ENCODE data around the gene TULP1.

TULP1 gene

DNA sequence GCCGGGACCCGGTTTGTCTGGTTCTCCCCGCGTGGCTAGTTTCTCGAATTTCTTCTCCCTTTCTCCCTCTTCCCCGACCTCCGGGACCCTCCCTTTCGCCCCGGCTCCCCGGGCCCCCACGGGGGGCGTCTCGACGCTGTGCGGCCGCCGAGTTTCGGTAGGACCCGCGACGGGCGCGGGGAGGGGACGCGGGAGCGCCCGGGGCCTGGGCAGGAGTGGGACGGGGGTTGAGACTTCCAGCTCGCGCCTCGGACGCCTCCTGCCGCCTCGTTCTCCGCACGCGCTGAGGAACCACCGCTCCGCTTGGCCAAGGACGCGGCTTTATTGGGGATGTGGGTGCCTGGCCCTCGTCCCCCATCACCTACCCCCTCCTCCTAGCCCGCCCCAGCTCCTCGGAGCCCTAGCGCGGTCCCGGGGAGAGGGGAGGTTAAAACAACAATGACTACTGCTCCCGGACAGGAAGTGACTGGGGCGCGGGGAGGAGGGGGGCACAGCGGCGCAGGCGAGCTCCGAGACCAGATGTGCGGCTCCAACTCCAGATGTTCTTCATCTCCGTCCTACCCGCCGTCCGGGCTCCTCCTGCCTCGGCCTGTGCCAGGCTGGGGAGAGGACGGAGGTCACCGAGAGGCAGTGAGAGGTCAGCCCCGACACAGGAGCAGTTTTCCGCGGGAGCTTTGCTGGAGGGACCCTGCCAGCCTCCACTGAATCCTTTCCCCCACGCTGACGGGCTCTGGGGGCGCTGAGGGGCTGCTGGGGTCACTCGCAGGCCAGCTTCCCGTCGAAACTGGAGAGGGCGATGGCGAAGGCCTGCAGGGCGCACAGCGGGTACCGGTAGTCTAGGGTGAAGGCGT lies 14.9 kb downstream of the TULP1 start:
- peak in 2 of 3 donors; percentile 24 to 26 for DNase-seq (ENCODE audit: low read depth in 2 of 3, low spot score in 1 of 3)

DNA sequence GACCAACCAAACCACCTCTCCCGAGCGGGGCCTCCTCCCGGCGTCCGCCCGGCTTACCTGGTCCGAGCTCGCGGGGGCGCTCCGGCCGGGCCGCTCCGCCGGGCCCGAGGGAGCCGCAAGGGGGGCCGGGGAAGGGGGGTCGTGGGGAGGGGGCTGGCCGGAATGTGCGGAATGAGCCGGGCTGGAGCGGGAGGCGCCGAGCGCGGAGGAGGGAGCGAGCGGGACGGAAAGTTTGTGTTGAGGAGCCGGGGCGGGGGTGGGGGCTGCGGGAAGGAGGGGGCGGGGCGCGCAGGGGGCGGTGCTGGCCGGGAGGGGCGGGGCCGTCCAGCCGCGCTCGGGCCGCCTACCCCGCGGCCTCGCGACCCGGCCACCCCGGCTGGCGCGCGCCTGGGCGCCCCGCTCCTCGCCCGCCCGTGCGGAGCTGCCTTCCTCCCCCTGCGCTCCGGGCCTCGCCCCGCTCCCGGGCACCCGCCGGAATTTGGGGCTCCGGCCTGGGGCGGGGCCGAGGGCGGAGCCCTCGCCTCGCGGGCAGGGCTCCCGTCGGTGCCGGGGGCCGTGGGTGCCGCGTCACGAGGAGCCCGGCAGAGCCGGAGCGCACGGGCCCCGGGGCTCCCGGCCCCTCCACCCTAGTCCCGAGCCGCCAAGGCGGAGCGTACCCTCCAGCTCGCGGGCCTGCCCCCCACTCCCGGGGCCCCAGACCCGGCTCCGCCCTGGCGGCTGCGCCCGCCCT lies 15.7 kb downstream of the TULP1 start, which contains the start of gene TEAD3:
TEAD3 (minus strand) TSS at position 239 of the 730 bp plus-strand sequence.
- peak in 1 of 3 donors; percentile 36 for DNase-seq (ENCODE audit: low read depth in 2 of 3, low spot score in 1 of 3)

DNA sequence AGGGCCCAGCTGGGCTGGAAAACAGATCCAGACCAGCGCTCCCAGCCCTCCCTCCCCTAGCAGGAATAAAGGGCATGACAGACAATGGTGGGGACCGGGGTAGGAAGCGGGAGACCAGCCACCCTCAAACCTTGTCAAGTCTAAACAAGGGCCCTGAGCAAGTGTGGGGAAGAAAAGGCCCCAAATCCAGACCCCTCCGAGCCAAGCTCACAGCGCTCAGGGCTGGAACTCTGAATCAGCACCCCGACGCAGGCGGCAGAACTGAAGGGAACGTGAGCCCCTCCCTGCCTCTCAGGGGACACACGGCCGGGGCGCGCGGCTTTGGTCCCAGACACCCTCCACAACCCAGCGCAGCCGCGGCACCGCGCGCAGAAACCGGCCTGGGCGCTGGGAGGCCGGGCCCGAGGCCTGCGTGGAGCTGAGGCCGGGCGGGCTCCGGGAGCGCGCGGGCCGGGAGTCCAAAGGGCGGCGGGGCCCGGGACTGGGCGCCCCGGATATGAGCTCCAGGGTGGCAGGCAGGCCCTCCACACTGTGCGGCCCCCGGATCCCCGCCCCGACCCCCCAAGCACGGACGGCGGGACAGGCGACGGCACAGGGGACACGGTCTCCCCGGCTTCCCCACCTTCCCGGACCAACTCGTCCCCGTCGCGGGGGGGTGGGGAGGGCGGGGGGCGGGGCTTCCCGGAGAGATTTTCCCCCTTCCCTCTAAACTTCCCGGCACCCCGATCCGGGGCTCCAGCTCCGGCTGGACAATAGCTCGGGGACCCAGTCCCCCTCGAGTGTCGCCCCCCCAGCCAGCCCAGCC lies 16.5 kb downstream of the TULP1 start:
- DNase-seq (ENCODE audit: low read depth in 2 of 3, low spot score in 1 of 3), result no peak

DNA sequence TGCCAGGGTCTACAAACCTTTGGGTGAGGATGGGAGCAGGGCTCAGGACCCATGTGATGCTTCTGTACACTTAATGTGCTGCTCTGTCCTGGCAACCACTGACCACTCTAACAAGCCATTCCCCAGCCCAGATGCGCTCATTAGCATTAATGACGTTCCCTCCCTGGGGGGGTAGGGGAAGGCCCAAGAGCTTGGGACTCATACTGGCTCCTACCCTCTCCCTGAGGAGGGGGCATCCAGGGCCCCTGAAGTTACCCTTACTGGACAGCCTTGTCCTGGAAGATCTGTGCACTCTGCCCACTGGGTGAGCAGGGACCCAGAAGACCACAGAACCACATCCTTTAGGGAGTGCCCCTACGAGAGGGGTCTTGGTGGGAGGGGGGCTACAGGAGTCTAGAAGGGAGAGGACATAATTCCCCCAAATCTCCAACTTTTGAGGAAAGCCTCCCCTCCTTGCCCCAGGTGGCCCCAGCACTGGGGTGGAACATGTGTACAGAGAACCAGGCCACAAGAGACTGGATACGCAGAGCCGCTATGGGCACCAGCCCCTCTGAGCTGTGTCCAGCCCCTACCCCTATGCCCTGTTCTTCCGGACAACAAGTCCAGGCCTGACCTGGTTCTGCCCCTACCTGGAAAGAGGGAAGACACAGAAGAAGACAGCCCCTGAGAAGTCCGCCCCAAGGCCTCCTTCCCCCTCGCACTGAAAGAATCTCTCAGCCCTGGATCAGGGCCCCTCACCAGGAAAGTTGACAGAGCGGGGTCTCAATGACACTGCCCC lies 17.2 kb downstream of the TULP1 start:
- DNase-seq (ENCODE audit: low read depth in 2 of 3, low spot score in 1 of 3), result no peak

DNA sequence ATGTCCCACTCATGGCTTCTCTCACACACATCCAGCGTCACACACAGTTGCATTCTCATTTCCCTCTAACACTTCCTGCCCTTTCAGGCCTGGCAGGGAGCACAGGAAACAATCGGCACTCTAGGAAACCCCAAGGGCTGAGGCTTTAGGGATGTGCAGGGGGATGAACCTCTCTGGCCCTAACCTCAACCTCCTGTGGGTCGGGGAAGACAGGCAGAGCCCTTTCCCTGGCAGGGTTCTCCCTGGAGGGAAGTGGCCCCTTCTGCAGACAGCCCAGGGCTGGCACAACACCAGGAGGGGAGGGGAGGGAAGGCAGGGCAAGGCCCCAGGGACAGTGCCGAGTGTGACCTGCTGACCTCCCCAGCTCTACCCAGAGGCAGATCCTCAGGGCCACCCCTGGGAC lies 18.5 kb downstream of the TULP1 start:
- DNase-seq (ENCODE audit: low read depth in 2 of 3, low spot score in 1 of 3), result no peak

DNA sequence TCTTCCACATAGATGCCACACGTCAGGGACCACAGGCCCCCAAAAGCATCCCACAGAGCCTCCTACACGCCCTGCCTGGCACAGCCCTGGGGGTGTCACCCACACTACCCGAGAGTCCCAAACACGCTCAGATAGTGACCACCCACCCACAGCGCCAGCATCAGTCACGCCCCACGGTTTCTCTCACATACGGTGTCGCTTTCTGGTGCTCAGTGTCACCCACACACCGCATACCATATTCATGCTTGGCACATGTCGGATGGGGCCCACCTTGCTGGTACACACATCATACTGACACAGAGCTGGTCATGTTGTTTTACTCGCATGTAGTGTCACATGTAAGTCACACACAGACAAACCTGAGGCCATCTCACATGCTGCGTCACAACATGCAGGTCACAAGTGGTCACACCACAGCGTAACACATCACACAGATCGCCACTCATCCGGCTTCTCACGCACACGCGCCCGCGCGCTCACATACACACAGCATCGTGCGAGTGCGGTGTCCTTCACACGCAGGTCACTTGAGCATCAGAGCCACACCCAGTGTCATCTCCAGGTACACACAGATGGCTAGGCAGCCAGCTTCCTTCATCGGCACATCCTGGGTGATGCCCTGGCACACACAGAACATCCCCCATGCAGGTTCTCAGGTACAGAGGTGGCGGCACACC lies 19.3 kb downstream of the TULP1 start:
- no peak for DNase-seq (ENCODE audit: low read depth in 2 of 3, low spot score in 1 of 3)

DNA sequence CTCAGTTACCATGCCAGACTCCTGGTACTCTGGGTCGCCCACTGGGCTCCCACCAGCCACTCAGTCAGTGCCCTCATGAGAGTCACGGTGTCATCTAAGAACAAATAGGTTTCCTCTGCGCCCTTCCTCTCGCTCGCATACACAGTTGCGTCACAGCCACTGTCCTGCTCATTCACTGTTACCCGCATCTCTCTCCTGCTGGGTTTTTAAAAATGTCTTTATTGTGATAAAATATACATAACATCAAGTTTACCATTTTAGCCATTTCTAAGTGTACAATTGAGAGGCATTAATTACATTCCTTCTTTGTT lies 19.8 kb downstream of the TULP1 start:
- DNase-seq (ENCODE audit: low read depth in 2 of 3, low spot score in 1 of 3), result no peak

DNA sequence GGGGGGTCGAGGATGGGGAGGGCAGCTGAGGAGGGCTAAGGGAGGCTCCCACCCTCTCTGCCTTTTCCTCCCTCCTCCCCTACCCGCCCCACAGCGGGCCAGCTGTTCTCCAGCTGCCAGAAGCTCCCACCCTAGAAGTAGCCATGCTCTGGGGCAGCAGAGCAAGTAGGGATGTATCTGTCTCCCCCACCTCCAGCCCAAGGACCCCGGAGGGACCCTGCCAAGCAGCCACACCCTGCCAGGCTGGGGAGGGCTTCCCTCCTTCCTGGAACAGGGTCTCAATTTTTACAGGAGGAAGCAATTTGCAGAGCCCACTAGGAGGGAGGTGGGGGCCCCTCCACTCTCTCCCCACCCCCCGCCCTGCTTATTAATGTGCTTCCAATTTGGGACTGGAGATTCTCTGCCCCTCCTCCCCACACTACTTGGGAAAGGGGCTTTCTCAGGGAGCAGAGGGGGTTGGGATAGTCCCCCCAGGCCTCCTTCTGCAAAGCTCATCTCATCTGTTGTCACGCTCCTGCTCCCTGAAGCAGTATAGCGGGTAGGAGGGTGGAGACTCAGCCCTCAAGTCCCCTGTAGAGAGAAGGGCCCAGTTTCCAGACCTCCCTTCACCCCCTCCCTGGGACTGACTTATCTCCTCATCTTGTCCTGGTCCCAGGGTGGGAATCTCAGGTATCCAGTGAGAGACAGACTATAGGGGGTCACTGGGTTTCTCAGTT lies 20.3 kb downstream of the TULP1 start:
- no peak for DNase-seq (ENCODE audit: low read depth in 2 of 3, low spot score in 1 of 3)

DNA sequence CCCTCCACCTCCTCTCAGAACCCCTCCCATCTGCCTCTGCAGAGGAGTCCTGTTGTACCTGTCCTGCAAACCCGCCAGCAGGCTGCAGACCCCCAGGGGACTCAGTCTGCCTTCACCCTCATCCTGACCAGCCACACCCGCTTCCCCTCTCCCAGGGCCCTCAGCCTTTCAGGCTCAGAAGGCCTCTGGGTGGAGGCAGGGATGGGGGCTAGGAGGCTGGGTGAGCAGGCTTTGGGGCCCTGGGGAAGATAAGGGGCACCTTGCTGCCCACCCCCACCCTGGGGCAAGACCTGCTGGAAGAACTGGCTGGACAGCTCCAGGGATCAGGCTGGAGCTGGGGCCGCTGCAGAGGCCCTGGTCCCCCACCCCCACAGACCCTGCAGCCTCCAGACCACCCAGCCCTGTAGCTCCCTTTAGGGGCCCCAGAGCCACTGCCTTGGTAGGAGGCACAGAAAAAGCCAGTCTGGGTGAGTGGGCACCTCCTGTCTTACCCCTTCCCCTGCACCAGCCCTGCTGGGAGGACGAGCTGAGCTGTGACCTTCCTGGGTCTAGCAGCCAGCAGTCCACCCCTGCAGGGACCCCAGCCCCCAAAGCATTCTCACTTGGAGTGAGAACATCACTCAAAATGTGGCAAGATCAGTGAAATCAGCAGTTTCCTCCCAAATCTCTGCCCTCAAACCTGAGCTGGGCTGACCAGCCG lies 21.0 kb downstream of the TULP1 start:
- no peak for DNase-seq (ENCODE audit: low read depth in 2 of 3, low spot score in 1 of 3)

DNA sequence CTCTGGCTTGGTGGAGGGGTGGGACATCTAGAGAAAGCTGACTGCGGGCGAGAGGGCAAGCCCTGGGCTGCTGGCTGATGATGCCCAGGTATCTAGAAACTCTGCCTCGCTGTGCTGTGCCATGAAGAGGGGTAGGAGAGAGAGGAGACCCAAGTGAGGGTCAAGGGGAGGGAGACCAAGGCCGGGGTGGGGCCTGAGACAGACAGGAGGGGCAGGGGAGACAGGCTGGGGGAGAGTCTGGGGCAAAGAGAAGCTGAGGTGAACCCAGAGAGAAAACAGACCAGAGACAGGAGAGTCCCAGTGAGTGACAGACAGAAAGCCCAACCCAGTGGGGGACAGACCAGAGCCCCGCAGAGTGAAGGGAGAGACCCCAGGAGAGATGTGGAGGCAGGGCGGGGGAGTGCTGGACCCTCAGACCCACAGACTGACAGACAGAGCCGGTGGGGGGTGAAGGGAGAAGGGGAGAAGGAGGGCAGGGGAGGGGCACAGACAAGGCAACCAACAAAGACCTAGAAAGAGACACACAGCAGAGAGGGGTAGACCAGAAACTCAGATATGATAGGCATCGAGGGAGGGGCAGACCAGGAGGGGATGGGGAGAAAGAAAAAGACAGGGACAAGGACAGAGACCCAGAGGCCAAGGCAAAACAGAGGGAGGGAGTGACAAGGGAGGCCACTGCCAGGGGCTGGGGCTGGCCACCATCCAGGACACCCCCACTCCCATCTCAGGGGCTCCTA lies 21.7 kb downstream of the TULP1 start:
- no peak for DNase-seq (ENCODE audit: low read depth in 2 of 3, low spot score in 1 of 3)

DNA sequence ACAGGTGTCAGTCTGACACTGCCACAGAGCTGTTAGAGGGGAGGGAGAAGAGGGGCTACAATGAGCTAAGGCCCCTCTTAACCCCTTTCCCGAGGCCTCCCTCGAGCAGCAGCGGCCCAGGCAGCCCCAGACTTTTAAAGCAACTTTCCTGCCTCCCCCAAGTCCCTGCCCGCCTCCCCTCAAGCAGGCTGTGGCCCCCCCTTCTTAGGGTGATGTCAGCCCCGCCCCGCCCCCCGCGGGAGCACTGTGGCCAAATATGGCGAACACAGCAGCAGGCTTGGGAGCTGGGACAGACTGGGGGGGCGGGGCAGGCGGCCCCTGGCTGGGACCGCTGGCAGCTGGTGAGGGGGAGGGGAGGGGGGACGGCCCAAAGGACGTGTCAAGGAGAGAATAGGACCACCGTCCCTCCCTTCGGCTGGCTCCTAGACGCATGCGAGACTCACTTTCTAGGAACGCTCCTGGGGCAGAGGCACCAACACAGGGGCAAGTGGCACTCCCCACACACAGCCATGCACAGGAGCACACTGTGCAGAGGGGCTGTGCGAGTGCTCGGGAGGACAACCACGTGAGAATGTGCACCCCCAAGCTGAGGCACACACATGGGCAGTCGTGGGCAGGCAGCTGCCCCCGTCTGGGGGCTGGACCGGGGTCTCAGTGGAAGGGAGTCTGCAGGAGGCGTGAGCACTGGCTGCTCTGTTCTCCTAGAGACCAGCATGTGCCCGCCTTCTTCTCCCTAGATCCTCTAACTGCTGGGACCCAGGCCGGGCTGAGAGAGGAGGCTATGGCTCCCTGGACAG lies 22.5 kb downstream of the TULP1 start:
- no peak for DNase-seq (ENCODE audit: low read depth in 2 of 3, low spot score in 1 of 3)

DNA sequence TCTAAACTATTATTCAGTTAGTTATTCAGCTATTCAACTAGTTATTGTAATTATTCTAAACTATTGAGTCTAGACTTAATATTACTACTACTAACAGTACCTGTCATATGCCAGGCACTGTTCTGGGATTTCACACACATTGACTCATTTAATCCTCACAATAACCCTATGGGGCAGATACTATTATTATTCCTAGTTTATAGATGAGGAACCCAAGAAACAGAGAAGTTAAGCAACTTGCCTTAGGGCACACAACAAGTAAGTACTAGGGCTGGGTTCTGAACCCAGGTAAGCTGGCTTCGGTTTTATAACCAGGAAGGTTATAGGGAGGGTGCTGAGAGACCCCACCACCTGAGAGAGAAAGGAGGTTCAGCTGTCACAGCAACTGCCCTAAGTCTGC lies 23.6 kb downstream of the TULP1 start:
- no peak for DNase-seq (ENCODE audit: low read depth in 2 of 3, low spot score in 1 of 3)

DNA sequence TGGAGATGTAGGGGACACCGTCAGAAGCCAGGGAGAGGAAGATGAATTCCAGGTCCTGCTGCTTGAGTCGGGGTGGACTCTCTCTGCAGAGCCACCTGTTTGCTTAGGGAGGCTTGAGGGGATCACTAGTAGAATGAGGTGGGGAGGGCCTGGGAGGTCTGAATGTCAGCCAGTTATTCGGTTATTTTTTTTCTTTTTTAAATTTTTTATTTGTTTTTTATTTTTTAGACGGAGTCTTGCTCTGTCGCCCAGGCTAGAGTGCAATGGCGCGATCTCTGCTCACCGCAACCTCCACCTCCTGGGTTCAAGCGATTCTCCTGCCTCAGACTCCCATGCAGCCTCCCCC lies 24.2 kb downstream of the TULP1 start:
- no peak for DNase-seq (ENCODE audit: low read depth in 2 of 3, low spot score in 1 of 3)

DNA sequence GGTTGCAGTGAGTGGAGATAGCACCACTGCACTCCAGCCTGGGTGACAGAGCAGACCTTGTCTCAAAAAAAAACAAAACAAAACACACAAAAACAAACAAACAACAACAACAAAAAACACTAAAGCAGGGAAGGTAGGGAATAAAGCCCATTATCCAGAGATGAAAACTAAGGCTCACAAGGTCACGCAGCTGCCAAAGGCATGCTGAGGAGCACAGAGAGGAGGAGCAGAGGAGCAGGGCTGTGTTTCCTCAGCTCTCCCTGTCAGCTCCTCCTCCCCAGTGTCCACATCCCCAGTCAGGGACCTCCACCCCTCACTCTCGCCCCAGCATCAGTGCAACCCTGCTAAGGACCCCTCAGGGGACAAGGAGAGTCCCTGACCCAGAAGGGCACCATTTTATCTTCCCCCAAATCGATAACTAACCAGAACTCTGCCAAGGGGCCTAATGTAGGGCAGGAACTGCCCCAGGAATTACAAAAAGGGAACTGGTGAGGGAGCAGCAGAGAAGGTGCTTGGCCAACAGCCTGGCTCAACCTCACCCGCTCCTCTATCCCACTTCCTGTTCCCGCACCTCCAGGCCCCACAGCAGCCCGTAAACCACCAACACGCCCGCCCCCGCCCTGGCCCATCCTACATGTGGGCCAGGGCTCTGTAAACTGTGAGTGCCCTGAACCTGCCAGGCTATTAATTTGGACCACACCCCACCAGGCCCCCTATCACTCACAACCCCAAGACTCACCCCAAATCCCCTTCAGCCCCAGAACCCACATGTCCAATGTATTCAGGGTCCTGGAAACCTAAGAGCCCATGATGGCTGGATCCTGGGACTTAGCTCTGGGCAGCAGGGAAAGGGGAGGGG lies 24.8 kb downstream of the TULP1 start:
- no peak for DNase-seq (ENCODE audit: low read depth in 2 of 3, low spot score in 1 of 3)

DNA sequence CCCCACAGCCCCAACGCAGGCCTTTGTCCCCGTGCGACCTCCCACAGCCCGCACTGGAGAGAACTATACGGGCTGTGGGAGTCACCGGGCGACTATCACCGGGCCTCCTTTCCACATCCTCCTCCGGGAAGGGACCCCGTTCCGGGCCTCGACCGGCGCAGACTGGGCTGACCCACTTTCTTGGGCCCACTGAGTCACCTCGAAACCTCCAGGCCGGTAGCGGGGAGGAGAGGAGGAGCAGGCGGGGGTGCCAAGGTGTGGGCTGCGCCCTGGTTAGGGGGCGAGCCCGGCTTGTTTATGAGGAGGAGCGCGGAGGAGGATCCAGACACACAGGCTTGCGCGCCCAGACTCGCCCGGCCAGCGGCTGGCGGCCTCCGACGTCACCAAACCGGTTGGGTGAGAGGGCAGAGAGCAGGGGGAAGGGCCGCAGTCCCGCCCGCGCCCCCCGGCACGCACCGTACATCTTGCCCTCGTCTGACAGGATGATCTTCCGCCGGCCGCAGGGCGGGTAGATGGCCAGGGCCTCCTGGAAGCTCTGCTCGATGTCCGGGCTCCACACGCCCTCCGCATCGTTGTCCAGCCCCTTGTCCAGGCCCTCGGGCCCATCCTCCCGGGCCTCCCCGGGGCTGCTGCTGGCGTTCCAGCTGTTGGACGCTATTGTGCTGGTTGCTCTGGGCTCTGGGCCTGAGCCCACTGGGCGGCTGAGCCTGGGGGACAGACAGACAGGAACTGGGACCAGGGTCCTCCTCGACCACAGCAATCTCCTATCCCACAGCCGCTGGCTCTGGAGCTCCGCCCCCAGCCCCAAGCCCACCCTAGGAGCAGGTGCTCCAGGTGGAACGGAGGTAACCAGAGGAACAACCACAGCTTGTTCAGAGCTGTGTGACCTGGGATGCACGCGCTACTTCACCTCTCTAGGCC lies 26.4 kb downstream of the TULP1 start:
- no peak for DNase-seq (ENCODE audit: low read depth in 2 of 3, low spot score in 1 of 3)

DNA sequence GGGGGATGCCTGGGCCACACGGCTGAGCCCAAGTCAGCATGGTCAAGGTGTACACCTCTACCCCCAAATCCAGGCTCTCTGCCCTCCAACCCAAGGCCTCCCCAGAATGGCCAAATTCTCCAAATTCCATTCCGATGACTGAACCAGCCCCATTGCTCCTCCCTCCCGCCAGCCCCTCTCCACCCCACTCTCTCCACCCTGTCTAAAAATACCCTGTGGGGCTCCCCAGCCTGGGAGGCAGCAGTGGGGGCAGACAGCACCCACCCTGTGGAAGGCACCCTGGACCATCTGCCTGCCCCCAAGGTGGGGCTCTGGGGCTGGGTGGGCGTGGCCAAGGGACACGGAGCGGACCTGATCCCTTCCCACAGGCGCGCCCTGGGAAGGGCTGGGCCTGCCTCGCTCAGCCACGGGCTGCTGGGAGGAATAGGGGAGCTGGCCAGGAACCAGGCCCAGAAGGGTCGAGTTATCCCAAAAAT lies 27.3 kb downstream of the TULP1 start:
- DNase-seq (ENCODE audit: low read depth in 2 of 3, low spot score in 1 of 3), result no peak
